ENCODE data around the gene CGN.

- TF ChIP-seq, protein P1, sequence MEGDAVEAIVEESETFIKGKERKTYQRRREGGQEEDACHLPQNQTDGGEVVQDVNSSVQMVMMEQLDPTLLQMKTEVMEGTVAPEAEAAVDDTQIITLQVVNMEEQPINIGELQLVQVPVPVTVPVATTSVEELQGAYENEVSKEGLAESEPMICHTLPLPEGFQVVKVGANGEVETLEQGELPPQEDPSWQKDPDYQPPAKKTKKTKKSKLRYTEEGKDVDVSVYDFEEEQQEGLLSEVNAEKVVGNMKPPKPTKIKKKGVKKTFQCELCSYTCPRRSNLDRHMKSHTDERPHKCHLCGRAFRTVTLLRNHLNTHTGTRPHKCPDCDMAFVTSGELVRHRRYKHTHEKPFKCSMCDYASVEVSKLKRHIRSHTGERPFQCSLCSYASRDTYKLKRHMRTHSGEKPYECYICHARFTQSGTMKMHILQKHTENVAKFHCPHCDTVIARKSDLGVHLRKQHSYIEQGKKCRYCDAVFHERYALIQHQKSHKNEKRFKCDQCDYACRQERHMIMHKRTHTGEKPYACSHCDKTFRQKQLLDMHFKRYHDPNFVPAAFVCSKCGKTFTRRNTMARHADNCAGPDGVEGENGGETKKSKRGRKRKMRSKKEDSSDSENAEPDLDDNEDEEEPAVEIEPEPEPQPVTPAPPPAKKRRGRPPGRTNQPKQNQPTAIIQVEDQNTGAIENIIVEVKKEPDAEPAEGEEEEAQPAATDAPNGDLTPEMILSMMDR (IDR thresholded peaks at IDR 0.05 in 8 of 11, conservative IDR thresholded peaks at IDR 0.05 in 3 of 11) = no peak
- TF ChIP-seq POLR2A (IDR thresholded peaks at IDR 0.05) = no peak
Observed at GRCh38 chr1:151524736-151525135, 13.5 kb downstream of the CGN start.

Data from spleen (tissue), 7 donors.